ENCODE results near the gene COPS3.

Gene COPS3

DNA sequence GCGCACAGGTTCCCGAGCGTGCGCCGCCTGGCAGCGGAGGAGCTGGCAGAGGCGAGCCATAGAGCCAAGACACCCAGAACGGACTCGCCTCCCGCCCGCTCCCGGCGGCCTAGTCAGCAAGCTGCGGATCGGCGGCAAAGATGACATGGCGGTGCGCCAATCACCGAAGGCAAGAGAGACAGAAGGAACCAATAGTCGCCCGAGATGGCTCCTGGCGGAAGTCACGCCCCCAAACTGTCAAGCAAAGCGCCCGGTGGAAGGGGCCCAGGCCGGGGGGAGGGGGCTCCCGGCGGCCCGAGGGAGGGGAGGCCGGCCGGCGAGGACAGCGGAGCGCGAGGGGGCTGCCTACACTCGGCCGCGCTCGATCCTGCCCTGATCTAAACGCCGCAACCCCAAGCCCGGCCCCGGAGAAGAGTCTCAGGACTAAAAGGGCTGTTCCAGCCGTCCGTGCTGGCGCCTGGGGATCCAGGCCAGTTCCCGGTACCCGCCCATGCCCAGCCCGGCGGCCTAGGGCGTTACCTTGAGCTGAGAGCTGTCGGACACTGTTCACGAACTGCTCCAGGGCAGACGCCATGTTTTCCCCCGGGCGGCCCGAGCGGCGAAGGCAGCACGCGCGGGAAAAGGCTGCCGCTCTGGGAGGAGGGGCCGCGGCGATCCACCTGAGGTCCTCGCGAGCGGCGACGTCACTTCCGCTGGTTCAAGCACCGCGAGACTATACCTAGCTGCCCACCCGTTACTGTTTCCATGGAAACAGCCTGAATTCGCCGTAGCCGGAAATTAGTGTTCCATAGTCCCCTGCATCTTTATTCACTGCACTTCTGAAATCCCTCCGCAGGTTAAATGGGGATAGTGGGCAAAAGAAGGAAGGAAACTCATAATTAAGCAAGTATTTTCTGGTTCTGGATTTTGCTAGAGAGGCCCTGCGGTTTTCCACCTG is at the start of gene COPS3:
Gene COPS3, minus strand, starts transcription at position 634 of the 937 bp plus-strand sequence. Its CDS starts 60 bp downstream, at position 574.
- DNase-seq: peak; percentile 98

DNA sequence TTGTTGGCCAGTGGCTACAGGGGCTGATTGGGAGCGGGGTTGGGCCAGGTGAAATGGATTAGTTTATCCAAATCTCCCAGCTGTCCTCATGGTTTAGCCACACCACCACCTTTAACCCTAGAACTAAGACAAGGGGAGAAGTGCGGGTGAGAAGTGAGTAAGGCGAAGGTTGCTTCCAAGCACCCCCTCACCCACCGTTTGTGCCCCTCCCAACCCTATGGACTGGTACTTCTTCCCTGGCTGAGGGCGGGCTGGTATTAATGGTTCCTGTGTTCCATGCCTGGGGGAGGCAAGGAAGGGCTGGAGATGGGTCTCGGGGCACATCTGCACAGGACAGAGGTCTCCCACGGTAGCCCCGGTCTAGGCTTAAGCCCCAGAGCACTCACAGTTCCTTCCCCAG is 47.2 kb upstream of the COPS3 start:
- no peak for DNase-seq

DNA sequence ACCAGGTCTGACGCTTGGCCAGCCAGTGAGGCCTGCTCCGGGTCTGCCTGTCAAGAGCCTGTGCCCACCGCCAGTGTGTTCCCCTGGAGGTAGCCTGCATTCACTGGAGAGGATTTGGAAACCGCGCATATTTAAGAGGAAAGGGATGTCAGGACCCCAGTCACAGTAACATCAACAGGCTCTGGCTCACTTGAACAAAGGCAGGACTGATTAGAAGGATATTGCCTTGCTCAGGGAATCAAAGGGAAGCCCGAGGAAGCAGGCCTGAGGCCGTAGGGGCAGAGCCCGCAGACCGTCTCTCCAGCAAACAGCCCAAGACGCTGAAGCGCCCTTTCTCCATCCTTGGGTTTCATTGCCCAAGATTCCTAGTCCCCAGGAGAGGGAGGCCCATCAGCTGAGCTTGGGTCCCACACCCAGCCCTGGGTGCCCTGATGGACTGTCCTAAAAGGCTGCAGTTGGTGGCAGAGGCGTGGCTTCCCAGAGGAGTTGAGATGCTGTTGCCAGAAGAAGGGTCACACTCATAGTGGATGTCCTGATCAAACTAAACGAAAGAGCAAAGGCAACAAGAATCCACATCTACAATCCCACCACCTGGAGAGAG is 45.3 kb upstream of the COPS3 start:
- DNase-seq: no peak

DNA sequence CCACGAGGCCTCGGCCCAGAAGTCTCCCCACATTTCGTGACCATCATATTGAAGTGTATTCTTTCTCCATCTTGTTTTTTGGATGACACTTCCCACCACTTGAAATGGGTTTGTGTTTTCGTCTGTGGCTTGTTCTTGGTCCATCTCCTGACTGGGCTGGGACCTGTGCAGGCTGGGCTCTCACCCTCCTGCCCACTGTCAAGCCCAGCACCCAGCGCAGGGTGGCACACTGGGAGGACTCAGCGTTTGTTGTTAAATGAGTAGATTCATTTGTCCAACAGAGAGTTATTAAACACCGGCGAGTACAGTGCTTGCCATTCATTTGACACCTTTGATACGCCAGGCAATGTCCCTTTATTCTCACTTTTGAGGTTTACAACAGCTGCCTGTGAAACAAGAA is 44.8 kb upstream of the COPS3 start:
- no peak for DNase-seq

- no peak for DNase-seq
Observed at GRCh38 chr17:17325228-17325627, 44.2 kb upstream of the COPS3 start.

DNA sequence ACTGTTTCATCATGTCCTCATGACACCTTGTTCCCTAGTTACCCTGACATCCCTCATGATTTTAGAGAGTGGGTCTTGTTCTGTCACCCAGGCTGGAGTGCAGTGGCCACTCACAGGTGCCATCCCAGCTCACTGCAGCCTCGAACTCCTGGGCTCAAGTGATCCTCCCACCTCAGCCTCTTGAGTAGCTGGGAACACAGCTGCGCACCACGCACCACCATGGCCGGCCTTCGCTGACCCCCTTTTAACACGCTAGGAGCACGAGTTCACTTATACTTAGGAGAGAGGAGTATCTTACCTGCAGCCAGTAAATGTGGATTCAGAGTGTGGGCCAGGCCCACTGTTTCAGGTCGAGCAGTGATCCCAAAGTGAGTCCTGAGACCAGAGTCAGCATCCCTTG is 43.6 kb upstream of the COPS3 start:
- DNase-seq: no peak

- no peak for DNase-seq
Observed at GRCh38 chr17:17322516-17323510, 41.8 kb upstream of the COPS3 start.

DNA sequence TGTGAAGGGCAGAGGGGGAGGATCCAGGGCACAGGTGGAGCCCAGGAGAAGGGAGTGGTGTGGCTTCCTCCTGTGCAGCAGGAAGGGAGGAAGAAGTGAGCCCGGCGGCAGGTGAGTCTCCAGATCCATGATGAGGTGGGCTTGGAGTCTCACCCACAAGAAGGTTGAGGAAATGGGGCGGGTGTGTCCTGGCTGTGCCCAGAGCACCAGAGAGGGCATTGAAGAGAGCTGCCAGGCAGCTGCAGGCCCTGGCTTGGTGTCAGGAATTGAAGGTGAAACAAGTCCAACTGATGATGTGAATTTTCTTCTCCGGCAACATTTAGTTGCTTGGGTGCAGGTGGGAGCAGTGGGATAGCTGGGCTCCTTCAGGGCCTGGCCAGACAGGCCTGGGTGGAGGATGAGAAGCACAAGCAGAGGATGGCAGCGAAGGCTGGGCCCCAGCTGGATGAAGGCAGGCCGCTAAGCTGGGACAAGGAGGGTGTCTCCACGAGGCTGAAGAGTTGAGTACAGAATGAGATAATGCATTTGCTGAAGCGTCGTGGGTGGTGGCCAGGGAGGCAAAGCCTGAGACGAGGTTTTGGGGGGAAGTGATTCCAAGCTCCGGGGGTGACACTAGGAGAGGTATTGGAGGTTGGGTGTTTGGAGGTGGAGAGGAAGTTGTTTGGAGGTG is 40.4 kb upstream of the COPS3 start:
- DNase-seq: no peak

DNA sequence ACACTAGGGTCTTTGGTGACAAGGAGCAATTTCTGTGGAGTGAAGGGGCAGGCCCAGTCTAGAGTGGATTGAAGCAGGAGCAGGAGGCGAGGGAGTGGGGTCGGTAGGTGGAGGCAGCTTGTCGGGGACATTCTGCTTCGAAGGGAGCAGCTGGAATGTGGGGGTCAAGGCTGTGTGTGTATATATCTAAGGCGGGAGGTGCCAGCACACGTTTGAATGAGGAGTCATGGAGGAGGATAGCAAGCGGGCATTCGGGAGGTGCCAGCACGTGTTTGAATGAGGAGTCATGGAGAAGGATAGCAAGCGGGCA is 39.8 kb upstream of the COPS3 start:
- no peak for DNase-seq

DNA sequence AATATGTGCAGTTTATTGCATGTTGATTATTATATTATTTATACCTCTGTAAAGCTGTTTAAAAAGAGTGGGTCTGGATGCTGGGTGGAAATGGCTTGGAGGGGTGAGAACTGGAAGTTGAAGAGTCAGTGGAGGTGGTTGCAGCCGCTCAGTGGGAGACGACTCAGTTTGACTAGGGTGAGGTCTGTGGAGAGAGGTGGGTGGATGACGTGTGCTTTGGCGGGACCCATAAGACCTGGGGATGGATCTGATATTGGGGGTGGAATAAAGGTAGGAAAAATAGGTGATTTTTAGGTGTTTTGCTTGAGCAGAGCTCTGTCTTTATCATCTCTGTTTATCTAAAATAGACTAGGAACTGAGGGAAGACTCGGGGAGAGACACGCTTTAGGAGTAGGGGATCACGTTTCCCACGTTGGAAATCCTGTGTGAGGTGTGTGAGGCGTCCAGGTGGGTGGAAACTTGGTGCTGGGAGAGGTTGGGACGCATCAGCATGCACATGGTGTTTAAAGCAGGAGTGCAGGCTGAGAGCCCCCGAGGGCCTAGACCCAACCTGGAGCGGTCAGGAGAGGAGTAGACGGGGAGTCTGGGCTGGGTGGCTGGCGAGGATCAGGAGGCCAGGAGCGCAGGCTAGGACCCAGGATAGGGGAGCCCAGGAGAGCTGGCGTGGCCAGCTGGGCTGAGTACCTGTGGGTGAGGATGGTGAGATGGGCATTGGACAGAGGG is 39.3 kb upstream of the COPS3 start:
- no peak for DNase-seq

DNA sequence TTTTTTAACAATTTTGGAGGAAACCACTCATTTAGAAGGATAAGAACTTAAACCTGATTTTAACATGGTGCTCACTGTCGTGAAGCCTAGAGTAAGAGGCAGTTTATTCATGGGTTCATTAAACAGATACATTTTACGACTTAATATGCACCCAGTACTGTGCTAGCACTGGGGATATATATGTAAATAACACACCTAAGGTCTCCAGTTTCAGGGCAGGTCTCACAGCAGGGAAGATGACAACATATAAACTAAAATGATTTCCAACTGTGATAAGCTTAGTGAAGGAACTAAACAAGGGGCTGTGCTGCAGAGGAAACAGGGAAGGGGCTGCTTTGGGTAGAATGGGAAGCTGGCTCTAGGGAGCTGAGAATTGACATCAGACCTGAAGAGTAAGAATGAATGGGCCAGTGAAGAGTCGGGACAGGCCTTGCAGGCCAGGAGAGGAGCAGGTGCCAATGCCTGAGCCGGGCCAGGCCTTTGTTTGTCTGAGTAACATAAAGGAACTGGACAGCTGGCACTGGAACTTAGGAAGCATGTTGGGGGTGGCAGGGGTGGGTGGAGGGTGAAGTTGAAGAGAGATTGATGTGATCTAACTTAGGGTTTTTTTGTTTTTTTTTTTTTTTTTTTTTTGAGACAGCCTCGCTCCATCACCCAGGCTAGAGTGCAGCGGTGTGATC is 34.2 kb upstream of the COPS3 start:
- DNase-seq: no peak

- DNase-seq: no peak
Observed at GRCh38 chr17:17314501-17315071, 33.5 kb upstream of the COPS3 start.

DNA sequence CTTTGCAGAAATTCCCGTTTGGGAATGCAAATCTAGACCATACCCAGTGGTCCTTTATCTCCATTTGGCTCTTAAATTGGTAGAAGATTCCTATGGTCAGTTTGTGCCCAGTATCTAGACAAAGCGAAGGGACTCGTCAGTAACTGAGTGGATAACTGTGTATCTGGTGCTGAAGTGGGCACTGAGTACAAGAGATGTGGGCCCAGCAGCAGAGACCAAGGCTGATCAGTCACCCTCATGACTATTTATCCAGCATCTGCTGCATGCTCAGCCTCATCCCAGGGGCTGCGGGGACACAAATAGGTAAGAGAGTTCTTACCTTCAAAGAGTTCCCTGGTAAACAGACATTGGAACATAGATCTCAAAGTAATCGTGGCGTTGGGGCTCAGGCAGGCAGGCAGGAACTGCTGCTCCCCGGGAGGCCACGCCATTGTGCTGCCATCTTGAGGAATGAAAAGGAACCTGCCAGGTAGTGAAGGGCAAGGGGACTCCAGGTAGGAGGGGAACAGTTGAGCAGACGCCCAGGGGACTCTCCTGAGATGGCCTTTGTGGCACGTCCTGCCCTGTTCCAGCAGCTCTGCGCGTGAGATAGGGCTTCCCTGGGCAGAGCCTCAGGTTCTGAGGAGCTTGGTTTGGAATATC is 32.4 kb upstream of the COPS3 start:
- peak; percentile 73 for DNase-seq

DNA sequence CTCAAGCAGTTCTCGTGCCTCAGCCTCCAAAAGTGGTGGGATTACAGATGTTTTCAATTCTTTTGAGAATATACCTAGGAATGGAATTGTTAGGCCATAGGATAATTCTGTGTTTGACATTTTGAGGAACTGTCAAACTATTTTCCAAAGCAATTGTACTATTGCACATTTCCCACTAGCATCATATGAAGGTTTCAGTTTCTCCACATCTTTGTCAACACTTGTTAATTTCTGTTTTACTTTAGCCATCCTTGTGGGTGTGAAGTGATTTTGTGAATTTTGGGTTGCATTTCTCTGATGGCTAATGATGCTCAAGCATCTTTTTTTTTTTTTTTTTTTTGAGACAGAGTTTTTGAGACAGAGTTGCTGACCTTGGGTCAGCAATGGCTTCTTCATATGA is 28.3 kb upstream of the COPS3 start:
- DNase-seq: no peak

GRCh38 chr17:17305281-17305801 is 24.3 kb upstream of the COPS3 start:
- DNase-seq: peak; percentile 43

GRCh38 chr17:17304521-17304985 is 23.5 kb upstream of the COPS3 start:
- no peak for DNase-seq

DNA sequence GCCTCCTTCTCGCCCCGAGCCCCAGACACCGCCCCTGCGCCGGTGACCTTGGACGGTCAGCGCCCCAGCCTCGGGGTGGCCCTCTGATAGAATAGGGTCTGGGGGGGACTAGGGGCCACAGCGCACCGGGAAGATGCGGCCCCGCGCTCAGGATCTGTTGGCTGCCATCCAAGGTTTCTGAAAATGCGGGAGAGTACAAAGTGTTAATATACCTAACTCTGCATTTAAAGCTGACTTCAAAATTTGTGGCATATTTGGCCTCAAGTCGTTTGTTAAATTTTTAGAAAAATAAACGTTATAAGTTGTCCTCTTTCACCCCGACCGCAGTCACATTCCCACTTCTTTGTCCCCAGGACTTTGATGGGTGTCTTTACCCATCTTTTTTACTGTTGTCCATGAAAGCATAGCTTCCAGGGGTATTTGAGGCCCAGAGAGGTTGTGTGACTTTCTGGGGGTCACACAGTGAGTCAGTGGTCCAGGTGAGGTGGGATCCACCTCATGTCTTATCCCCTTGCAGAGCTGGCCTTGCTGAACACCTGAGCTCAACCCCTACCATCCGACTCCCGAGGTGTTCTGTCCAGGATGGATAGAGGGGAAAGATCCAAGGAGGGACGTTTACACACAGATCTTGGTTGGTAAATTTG is 22.9 kb upstream of the COPS3 start:
- DNase-seq: no peak

DNA sequence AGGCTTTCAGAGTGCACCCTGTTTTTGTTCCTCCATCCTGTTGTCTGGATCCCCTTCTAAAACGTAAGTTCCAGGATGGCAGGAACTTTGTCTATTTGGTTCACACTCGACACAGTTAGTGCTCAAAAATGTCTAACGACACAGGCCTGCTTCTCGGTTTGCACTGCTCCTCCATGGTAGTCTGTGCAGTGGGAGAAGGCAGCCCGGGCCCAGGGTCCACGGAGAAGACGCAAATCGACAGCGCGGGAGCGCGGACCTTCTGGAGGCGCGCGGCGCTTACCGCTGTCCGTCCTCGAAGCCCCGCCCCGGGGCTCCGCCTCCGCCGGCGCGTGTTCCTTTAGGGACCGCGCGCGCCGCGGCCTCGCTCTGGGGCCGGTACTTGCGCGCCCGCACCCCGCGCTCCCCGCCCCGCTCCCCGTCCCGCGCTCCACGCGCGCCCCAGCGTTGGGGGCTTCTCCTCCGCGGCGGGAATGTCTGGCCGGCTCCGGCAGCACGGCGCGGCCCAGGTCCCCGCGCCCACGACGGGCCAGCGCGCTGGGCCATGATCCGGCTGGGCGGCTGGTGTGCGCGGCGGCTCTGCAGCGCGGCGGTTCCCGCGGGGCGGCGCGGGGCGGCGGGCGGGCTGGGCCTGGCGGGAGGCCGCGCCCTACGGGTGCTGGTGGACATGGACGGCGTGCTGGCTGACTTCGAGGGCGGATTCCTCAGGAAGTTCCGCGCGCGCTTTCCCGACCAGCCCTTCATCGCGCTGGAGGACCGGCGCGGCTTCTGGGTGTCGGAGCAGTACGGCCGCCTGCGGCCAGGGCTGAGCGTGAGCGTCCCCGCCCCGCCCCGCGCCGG is 22.2 kb upstream of the COPS3 start, which contains the start of gene NT5M:
Gene NT5M, plus strand, starts transcription at position 364 of the 837 bp plus-strand sequence. Its CDS starts 178 bp downstream, at position 542.
- DNase-seq: peak; percentile 75

Measured in activated naive CD4-positive, alpha-beta T cell treated with anti-CD3 and anti-CD28 coated beads, Interleukin-2, amount 50 U/mL, for 16 hours (primary cell).